Liver (tissue), 3 donors: ENCODE results near the gene OLR1.

ENCODE experiments used
- TF ChIP-seq, protein P1 (sequence below): IDR thresholded peaks from 2 replicates; pipeline ENCODE4 v1.6.1; 2016; ENCODE audit warnings: antibody characterized with exemption, mild to moderate bottlenecking
- TF ChIP-seq, protein P2 (sequence below): IDR thresholded peaks from 2 replicates; pipeline ENCODE4 v1.6.1; 2016; ENCODE audit warnings: antibody characterized with exemption
- TF ChIP-seq, protein P3 (sequence below): fragments of 150-350 bp; IDR thresholded peaks from 2 replicates; pipeline ENCODE4 v1.5.1; 2017; ENCODE audit warnings: improper control_type of control experiment, low read depth, low read length; ENCODE audit not compliant: missing input control
- donor health status: healthy.
- donor health status: healthy.

DNA sequence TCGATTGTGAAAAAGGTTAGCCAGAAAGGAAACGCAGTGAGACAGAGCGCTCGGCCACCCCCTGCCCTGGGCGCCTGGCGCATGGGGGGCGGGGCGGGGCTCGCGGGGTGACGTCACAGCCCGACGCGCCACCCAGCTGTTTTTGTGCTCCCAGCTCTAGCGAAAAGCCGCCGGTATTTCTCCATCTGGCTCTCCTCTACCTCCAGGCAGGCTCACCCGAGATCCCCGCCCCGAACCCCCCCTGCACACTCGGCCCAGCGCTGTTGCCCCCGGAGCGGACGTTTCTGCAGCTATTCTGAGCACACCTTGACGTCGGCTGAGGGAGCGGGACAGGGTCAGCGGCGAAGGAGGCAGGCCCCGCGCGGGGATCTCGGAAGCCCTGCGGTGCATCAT lies 40.8 kb upstream of the OLR1 start, which contains the start of gene GABARAPL1:
- TF ChIP-seq, protein P1, sequence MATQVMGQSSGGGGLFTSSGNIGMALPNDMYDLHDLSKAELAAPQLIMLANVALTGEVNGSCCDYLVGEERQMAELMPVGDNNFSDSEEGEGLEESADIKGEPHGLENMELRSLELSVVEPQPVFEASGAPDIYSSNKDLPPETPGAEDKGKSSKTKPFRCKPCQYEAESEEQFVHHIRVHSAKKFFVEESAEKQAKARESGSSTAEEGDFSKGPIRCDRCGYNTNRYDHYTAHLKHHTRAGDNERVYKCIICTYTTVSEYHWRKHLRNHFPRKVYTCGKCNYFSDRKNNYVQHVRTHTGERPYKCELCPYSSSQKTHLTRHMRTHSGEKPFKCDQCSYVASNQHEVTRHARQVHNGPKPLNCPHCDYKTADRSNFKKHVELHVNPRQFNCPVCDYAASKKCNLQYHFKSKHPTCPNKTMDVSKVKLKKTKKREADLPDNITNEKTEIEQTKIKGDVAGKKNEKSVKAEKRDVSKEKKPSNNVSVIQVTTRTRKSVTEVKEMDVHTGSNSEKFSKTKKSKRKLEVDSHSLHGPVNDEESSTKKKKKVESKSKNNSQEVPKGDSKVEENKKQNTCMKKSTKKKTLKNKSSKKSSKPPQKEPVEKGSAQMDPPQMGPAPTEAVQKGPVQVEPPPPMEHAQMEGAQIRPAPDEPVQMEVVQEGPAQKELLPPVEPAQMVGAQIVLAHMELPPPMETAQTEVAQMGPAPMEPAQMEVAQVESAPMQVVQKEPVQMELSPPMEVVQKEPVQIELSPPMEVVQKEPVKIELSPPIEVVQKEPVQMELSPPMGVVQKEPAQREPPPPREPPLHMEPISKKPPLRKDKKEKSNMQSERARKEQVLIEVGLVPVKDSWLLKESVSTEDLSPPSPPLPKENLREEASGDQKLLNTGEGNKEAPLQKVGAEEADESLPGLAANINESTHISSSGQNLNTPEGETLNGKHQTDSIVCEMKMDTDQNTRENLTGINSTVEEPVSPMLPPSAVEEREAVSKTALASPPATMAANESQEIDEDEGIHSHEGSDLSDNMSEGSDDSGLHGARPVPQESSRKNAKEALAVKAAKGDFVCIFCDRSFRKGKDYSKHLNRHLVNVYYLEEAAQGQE = no peak
- TF ChIP-seq, protein P2, sequence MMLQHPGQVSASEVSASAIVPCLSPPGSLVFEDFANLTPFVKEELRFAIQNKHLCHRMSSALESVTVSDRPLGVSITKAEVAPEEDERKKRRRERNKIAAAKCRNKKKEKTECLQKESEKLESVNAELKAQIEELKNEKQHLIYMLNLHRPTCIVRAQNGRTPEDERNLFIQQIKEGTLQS = no peak
- TF ChIP-seq, protein P3, sequence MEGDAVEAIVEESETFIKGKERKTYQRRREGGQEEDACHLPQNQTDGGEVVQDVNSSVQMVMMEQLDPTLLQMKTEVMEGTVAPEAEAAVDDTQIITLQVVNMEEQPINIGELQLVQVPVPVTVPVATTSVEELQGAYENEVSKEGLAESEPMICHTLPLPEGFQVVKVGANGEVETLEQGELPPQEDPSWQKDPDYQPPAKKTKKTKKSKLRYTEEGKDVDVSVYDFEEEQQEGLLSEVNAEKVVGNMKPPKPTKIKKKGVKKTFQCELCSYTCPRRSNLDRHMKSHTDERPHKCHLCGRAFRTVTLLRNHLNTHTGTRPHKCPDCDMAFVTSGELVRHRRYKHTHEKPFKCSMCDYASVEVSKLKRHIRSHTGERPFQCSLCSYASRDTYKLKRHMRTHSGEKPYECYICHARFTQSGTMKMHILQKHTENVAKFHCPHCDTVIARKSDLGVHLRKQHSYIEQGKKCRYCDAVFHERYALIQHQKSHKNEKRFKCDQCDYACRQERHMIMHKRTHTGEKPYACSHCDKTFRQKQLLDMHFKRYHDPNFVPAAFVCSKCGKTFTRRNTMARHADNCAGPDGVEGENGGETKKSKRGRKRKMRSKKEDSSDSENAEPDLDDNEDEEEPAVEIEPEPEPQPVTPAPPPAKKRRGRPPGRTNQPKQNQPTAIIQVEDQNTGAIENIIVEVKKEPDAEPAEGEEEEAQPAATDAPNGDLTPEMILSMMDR = no peak
